GM21825 (cell line): Measurements from ENCODE around the gene BACH2.
A peak's percentile ranks its signal among the peaks of the same experiment; 100 is the strongest.

ENCODE experiments used
- ATAC-seq: cut with Tn5 transposase; IDR thresholded peaks from one replicate; pipeline ENCODE4 v1.9.1; 2021; ENCODE audit warnings: mild to moderate bottlenecking, moderate library complexity; ENCODE audit not compliant: unreplicated experiment

BACH2 gene

DNA sequence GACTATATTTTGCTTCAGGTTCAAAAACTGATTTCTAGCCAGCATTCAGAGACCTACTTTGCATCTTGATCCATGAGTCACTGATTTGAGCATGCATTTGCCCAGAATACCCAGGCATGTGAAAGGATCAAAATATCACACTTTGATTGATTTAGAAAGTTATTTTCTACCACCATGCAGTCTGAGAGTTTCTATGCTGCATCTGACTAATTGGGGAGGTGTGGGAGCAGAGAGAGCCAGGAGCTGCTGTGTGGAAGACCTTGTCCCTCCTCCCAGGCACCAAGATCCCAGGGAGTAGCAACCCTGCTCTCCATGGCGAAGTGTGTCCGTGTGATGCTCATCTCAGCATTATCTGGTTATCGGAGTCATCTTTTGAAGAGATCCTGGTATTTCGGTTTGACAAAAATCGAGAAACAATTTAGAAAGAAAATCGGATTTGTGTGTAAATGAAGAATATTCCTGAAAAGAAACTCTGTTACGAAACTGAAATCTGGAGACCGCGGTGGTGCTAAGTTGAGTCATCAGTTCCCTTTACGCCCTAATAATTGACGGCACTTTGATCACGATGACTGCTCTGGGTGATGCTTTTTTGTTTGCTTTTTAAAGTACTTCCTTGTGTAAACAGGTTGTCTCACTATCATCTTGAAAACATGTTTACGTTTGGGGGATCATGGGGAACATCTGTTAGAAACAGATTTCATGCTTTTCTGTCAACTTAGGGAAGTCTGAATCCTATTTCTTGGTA lies 193.4 kb downstream of the BACH2 start:
- ATAC-seq, result peak; percentile 80

DNA sequence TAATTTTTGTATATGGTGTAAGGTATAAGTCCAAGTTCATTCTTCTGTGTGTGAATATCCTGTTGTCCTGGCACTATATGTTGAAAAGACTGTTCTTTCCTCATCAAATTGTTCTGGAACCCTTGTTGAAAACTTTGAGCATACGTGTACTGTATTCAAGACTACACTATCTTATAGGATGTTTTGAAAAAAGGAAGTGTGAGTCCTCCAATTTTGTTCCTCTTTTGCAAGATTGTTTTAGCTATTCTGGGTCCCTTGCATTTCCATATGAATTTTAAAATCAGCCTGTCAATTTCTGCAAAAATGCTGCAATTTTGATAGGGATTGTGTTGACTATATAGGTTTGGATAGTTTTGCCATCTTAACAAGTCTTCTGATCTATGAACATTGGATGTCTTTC lies 195.2 kb downstream of the BACH2 start:
- no peak for ATAC-seq

DNA sequence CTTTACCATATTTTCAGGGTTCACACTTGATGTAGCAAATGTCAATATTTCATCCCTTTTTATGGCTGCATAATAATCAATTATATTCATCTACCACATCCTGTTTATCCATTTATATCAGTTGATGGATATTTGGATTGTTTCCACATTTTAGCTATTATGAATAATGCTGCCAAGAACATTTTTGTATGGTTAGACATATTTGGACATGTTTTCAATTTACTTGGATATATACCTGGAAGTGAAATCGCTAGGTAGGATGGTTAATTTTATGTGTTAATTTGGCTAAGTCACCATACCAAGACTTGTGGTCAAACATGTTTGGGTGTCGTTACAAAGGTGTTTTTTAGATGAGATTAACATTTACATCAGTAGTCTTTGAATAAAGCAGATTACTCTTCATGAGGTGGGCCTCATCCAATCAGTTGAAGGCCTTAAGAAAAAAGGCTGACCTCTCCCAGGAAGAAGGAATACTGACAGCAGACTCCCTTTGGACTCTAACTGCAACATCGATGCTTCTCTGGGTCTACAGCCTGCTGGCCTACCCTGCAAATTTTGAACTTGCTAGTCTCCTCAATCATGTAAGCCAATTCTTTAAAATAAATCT lies 196.5 kb downstream of the BACH2 start:
- ATAC-seq, result no peak

DNA sequence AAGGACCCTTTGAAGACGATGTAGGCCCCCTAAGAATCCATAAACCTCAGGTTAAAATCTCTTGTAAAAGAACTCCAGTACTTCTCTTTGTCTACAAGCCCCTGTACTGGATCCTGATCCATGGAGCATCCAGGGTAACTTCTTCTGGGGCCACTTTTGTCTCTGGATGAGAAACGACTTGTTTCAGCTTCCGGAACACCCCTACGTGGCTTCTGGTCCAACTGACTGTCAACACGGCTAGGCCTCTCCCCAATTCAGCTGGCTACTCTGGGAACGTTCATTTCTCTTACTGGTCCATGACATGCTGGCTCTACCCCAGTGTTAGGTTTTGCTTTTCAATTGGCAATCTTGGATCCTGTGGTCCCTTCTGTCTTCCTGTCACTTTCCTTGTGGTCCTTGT lies 198.0 kb downstream of the BACH2 start:
- ATAC-seq, result no peak

- ATAC-seq, result no peak
Measured at GRCh38 chr6:90098001-90098531, 198.6 kb downstream of the BACH2 start.

DNA sequence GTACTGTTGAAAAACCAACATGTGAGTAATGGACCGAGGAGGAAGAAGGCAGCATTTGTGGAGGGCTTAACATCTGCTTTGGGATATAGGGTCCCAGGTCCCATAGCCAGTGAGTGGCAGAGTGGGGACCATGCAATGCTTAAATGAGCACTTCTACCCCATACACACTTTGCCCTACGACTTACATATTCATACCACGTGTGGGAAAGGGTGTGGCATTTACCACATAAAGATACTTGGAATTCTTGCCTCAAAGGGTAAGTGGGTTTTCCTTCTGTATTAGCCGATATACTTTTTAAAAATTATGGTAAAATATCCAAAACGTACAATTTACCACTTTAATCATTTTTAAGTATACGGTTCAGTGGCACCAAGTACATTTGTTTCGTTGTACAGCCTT lies 199.3 kb downstream of the BACH2 start:
- no peak for ATAC-seq

- no peak for ATAC-seq
Measured at GRCh38 chr6:90096818-90097217, 199.8 kb downstream of the BACH2 start.

GRCh38 chr6:90095788-90096187 lies 200.9 kb downstream of the BACH2 start:
- no peak for ATAC-seq

GRCh38 chr6:90095145-90095544 lies 201.5 kb downstream of the BACH2 start:
- no peak for ATAC-seq

GRCh38 chr6:90093558-90094073 lies 203.0 kb downstream of the BACH2 start:
- no peak for ATAC-seq

DNA sequence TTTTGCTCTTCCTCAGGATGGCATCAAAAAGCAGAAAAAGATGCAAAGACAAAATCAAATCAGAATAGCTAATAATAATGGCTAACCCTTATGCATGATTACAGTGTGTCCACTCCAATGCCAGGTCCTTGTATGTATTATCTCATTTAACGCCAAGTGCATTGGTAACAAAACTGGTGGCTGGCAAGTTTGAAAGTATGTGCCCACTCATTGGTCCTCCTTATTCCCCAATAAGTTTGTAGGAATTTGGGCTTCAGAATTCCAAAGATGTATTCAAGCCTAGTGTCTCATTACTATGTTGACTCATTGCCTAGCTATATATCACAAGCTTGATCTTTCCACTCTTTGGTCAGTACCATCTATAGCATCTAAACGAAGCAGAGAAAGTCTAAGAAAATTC lies 205.8 kb downstream of the BACH2 start:
- no peak for ATAC-seq

- no peak for ATAC-seq
Measured at GRCh38 chr6:90088009-90088408, 208.6 kb downstream of the BACH2 start.

DNA sequence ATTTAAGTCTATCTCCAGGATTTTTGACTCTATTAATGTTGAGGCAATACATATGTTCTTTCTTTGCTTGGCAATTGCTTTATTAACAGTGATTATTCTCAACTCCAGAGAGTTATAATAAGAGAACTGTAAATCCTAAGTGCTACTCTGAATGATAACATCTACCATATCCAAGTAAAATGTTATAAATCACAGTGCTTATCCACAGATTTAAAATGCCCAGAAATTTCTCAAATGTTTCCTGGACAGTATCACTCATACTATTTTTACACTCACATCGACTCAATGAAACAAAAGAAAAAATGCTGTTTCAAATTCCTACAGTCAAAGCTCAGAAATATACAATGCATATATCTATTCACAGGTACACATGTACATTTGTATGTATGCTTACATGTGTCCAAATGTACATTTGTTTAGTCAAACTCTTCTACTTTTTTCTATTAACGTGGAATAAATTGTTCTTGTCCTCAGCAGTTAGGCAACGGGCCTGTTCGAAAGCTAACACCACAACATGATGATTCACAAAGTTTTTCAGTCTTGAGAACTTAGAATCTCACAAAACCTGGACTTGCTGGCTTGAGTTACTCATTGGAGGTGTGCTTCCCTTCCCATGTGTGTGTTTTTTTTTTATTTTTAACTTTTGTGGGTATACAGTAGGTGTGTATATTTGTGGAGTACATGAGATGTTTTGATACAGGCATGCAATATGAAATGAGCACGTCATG lies 209.4 kb downstream of the BACH2 start:
- no peak for ATAC-seq

- no peak for ATAC-seq
Measured at GRCh38 chr6:90086517-90086916, 210.1 kb downstream of the BACH2 start.

DNA sequence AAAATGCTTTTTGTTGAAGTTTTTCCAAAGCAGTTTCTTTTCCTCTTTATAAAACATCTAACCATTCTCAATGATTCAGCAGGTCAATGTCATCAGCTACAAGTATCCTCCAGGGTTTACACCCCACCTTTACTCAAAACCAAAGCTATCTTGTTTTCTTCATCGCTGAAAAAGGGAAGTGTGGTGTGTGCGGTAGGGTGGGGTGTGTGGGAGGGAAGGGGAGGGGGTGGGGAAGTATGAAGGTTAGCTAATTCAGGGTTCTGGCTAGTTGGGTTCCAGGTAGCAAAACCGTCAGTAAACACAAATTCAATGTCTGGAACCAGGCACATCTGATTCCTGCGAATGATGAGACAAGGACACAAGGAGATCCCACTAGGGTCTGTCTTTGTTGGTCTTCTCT lies 212.8 kb downstream of the BACH2 start:
- ATAC-seq, result peak; percentile 57

GRCh38 chr6:90082847-90083246 lies 213.8 kb downstream of the BACH2 start:
- no peak for ATAC-seq

DNA sequence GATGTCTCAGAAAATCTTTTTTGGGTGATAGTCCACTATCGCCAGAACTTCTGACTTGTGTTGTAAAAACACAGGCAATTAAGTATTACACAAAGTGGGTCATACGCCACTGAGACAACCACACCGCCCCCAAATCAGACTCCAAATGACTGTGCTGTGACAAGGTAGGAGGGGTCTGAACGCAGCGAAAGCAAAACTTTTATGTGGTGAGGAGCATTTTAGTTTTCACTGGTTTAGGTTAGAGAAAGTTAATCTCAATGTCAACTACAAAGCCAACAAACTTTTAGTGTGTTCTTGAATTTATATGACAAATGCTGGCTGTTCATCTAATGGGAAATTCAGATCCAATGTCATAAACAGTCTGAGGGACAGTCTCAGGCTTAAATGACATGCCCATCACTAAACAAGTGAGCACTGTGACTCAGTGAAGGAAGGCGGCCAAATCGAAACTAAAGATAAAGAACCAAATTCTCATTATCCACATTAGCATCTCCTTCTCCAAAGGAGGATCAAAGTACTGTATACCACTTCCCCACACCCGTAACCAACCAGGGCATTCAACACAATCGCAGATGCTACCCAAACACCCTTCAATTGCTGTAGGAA lies 215.7 kb downstream of the BACH2 start:
- peak; percentile 64 for ATAC-seq

DNA sequence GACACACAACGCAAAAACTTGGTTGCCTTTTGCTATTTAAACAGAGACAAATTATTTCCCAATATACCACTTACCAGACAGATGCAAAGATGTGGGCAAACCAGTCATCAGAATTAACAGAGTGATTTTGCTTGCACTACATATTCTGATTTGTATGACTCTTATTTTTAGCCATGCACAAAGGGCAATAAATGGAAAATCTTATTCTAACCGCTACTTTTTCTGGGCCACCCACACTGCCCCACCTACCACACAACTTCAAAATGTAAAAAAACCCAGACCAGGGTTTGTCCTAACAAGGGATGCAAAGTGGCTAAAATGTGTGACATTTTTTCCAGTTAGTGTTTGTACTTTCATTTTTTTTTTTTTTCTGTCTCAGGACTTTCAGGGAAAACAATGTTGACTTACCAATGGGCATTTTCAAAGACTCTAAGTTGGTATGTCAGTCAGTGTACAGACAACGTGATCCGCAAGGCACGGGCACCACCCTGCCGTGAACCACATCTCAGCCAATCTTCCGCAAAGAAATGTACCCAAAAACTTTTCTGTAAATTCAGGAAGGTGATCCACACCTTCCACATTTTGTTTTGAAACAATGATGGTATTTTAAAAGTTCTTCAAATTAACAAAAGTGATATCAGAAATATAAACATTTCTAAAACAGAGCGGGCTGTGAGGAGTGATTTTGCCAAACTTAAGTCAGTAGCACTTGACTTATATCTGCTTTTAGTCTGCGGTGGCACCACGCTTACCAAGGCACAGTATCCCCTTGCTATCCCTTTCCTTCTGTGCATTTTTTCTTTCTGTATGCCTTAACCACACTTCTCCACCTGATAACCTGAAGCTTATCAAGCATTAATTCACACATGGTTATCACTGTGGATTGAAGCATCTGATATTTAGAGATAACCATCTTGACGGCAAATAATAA lies 216.8 kb downstream of the BACH2 start:
- ATAC-seq, result no peak

- no peak for ATAC-seq
Measured at GRCh38 chr6:90078513-90079289, 217.9 kb downstream of the BACH2 start.
